Sigmoid colon (tissue), 4 donors: ENCODE measurements around the gene NDUFAF2.

Experiments
- POLR2A ChIP-seq, 2 donors: fragments of 450-650 bp; IDR thresholded peaks; one replicate each; pipeline ENCODE4 v1.6.1; 2016; ENCODE audit warnings: antibody characterized with exemption in 2 of 2, mild to moderate bottlenecking in 2 of 2, moderate library complexity in 2 of 2
- POLR2AphosphoS5 ChIP-seq, 4 donors: sonication (generic); formaldehyde crosslinking; IDR thresholded peaks; one replicate each; pipeline ENCODE4 v1.6.1; 2017; ENCODE audit warnings: antibody characterized with exemption in 4 of 4
- TF ChIP-seq, protein P1 (sequence below), 4 experiments: fragments of 450-650 bp in 3 of 4; fragments of 200-600 bp in 1 of 4; IDR thresholded peaks; one replicate each; pipeline ENCODE4 v1.5.1; 2016 to 2019; ENCODE audit warnings: antibody characterized with exemption in 4 of 4, mild to moderate bottlenecking in 3 of 4, moderate library complexity in 2 of 4

DNA sequence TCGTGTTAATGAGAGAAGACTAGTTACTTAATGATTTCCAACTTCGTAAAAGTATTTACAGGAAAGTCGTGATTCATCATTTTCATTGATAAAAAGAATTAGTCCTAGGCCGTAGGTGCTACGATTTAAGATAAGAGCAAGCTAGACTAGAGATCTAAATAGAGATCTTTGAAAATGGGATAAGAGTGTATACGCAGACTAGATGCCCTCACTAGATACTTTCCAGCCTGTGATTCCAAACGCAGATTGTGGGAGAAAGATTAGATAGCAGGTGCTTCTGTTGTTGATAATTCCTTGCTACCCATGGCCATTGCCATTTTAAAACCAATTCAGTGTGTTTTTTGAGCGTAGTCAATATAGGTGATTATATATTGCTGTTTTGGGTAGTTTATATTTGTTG is 223.9 kb downstream of the NDUFAF2 start:
- TF ChIP-seq, protein P1, sequence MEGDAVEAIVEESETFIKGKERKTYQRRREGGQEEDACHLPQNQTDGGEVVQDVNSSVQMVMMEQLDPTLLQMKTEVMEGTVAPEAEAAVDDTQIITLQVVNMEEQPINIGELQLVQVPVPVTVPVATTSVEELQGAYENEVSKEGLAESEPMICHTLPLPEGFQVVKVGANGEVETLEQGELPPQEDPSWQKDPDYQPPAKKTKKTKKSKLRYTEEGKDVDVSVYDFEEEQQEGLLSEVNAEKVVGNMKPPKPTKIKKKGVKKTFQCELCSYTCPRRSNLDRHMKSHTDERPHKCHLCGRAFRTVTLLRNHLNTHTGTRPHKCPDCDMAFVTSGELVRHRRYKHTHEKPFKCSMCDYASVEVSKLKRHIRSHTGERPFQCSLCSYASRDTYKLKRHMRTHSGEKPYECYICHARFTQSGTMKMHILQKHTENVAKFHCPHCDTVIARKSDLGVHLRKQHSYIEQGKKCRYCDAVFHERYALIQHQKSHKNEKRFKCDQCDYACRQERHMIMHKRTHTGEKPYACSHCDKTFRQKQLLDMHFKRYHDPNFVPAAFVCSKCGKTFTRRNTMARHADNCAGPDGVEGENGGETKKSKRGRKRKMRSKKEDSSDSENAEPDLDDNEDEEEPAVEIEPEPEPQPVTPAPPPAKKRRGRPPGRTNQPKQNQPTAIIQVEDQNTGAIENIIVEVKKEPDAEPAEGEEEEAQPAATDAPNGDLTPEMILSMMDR (IDR thresholded peaks at IDR 0.05), result no peak
- TF ChIP-seq POLR2A (IDR thresholded peaks at IDR 0.05) (no peak), POLR2AphosphoS5 (IDR thresholded peaks at IDR 0.05) (no peak)
